Measurements from ENCODE around the gene ACTA1.
A peak's percentile ranks its signal among the peaks of the same experiment; 100 is the strongest.
"Not testable (repeated sequence)": the region's sequence is repeated elsewhere in the genome, so short reads cannot be mapped to it uniquely, and the experiment has no call there.

The ACTA1 gene

GRCh38 chr1:229434005-229434640 is at the start of gene ACTA1:
Gene ACTA1 (minus strand): TSS chr1:229434094. CDS start chr1:229433115, 979 bp downstream.
- DNase-seq: no peak

- DNase-seq: no peak
These were observed 48.6 kb upstream of the ACTA1 start for GRCh38 chr1:229482511-229482910.

DNA sequence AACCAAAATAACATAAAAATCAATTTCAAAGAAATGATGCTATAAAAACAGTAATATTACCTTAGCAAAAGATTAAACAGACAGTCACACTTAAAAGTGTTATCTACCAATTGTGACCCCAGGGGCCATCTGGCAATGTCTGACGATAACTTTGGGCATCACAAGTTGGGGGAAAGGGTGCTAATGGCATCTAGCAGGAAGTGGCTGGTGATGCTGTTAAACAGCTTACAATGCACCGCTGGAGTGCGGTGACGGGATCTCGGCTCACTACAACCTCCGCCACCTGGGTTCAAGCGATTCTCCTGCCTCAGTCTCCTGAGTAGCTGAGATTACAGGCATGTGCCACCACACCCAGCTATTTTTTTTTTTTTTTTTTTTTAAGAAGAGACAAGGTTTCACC is 46.6 kb upstream of the ACTA1 start:
- no peak for DNase-seq

GRCh38 chr1:229479660-229480399 is 45.9 kb upstream of the ACTA1 start:
- DNase-seq: no peak

- DNase-seq: no peak
These were observed 45.0 kb upstream of the ACTA1 start for GRCh38 chr1:229478852-229479251.

- not testable (repeated sequence) for DNase-seq
These were observed 42.0 kb upstream of the ACTA1 start for GRCh38 chr1:229475859-229476258.

DNA sequence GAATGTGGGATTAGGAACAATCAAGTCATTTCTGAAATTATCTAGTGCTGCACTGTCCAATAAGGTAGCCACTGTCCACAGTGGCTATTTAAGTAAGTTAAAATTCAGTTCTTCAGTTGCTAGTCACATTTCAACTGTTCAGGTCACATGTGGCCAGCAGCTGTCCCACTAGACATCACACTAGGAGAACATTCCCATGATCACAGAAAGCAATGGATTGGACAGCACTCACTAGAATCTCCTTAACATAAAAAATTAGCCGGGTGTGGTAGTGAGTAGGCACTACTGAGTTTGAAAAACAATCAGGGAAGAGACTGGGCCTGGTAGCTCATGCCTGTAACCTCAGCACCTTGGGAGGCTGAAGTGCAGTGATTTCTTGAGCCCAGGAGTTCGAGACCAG is 40.6 kb upstream of the ACTA1 start:
- no peak for DNase-seq

DNA sequence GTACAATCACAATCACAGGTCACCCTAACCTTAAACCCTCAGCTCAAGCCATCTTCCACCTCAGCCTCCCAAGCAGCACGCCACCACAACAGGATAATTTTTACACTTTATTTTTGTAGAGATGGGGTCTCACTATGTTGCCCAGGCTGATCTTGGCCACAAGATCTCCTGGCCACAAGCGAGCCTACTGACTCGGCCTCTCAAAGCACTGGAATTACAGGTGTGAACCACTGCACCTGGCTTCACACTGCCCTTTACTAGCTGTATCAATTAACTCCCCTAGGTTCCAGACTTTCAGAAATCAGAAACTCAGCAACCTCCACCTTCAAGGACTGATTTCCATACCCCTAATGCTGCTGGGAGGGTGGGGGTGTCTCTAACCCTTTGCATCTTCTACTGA is 37.3 kb upstream of the ACTA1 start:
- DNase-seq: no peak

DNA sequence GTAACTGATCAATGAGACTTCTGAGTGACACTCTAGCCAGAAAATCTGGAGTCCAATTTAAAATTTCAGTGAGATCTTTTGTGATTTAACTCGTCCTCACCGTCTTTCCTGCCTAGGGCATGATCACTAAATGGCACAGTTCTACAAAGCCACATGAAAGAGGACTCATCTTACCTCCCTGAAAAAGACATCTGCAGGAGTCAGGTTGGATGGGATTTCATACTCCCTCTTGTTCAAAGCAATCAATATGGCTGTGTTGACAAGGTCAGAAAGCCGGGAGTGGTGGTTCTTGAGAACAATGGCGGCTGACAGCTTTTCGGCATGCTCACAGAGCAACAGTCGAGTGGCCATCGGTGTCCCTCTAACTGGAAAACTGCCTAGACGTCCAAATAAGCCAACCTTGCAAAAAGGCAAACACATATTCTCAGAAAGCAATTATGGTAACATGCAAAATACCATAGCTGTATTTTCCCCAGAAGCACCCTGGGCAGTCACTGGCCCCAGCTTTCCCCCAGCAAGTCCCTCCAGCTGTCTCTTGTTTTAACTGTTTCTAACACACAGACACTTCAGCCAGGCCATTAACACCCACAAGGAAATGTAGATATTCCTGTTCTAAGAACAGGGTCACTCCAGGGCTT is 36.6 kb upstream of the ACTA1 start:
- DNase-seq: no peak

- no peak for DNase-seq
These were observed 33.0 kb upstream of the ACTA1 start for GRCh38 chr1:229466887-229467286.

DNA sequence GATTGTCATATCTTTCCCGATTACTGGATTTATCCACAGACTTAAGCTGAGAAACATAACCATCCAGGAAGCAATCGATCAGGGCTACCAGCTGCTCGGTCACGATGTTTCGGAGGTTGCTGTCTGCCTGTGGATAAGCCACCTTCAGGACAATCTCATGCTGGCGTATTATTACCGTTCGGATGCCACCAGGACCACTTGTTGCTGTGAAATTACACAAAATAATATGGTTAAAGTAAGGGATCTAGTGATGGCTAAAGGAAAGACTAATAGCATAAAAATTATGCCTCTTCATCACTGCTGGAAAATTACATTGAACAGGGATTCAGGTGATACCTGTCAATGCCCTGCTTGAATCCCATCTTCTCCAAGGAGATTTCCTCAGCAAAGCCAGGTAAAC is 30.8 kb upstream of the ACTA1 start:
- no peak for DNase-seq

DNA sequence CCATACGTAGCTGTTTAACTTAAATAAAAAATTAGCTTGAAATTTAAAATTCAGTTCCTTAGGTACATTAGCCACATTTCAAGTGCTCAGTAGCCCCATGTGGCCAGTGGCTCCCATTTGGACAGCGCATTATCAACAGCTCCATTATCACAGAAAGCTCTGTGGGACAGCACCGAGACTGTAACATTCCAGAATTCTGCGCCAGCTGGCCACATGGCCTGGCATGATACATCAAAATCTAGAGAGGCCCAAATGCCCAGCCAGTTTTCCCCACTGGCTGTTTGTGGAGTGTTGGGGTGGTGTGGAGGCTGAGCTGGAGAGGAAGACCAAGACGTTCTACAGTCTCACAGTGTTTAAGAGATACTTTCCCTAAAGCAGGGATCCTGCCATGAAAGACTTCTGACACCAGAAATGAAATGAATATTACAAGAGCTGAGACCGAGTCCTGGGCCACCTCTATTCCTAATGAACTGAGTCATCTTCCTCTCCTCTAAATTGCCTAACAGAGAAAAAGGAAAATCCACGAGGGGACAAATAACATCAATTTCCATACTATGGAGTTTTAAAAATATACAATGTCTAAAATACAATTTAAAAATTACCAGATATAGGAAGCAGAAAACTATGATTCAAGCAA is 27.3 kb upstream of the ACTA1 start:
- no peak for DNase-seq

DNA sequence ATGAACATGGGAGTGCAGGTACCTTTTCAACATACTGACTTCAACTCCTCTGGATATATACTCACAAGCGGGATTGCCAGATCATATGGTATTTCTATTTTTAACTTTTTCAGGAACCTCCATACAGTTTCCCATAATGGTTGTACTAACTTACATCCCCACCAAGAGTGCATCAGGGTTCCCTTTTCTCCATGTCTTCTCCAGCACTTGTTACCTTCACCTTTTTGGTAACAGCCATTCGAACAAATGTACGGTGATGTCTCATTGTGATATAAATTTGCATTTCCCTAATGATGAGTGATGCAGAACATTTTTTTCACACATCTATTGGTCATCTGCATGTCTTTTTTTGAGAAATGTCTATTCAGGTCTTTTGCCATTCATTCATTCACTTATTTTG is 25.9 kb upstream of the ACTA1 start:
- DNase-seq: no peak

DNA sequence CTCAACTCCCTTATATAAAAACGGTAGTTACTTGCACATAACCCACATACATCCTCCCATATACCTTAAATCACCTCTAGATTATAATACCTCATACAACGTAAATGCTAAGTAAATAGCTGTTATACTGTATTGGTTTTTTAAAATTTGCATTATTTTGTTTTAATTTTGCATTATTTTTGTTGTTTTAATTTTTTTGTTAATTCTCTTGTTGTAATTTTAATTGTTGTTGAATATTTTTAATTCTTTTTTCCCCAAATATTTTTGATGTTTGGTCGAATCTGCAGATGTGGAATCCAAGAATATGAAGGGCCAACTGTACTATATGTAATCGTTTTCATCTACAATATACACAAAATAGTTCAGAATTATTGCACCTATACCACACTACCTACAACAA is 23.5 kb upstream of the ACTA1 start:
- no peak for DNase-seq

DNA sequence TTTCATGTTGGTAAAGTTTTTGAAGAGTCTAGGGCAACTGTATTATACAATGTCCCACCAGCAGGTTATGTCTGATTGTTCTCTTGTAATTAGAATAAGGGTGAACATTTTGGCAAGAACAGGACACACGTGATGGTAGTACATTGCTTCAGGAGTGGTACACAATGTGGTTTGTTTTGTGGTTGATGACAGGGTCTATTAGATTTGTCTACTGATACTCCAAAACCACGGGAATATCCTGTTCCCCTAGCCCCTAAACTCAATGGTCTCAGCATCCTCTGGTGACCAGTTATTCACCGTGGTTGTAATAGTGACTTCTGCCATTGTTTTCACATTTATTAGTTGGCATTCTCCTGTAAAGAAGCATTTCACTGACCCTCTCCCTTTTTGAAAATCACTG is 22.1 kb upstream of the ACTA1 start:
- DNase-seq: no peak

DNA sequence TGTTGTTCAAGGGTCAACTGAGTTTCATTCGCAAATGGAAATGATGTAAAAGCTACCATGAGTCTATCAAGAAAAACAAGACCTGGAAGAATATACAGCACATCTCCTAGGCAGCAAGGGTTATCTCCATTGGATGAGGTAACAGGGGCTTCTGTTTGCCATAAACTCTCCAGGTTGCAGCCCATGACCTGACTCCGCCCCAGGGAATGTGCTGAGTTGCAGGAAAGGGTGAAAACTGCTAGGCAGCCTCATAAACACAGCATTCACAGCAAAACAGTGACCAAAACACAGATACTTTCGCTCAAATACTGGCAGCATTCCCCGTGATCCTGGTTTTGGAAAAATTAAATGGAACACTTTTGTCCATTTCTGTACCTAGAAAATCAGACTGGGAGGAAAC is 20.2 kb upstream of the ACTA1 start:
- DNase-seq: no peak

DNA sequence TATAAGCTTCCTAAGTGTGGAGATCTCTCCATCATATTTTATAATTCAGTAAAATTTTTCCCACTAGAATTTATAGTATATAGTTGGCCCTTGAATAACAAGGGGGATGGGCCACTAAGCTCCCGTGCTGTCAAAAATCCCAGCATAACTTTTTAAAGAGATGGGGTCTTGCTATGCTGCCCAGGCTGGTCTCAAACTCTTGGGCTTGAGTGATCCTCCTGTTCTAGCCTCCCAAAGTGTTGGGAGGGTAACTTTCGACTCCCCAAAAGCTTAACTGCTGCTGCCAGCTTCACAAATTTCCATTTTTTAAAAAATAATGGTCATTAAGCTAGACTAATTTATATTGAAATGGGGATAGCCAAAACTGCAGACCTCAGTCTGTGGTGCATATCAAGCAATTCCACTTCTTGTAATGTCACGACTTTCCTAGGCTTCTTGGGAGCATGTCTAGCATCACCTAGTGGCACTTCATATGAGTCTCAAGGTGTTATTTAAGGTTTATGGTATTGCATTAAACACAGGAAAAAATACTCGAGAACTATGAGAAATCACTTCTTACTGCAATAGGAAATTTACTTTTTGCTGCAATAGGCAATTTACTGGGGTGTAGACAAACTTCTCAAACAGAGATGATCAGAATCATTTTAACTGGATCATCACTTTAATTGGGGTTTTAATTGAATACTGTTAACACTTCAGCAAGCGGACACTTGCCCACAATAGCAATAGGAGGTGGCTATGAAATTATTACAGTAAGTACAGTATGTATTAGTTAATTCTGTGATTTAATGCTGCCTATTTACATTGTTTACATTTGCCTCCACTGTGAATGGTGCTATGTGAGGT is 19.3 kb upstream of the ACTA1 start:
- DNase-seq: peak; percentile 28

- DNase-seq: no peak
These were observed 15.0 kb upstream of the ACTA1 start for GRCh38 chr1:229448845-229449244.

- DNase-seq: no peak
These were observed 14.5 kb upstream of the ACTA1 start for GRCh38 chr1:229448354-229448753.

DNA sequence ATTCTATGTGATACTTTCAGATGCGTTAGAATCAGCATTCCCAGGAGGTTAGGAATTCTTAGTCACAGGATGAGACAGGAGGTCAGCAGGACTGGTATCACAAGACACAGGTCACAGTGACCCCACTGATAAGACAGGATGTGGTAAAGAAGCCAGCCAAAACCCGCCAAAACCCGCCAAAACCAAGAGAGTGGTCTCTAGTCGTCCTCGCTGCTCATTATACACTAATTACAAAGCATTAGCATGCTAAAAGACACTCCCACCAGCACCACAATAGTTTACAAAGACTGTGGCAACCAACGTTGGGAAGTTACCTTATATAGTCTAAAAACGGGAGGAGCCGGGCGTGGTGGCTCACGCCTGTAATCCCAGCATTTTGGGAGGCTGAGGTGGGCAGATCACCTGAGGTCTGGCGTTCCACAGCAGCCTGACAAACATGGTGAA is 13.9 kb upstream of the ACTA1 start:
- no peak for DNase-seq

- no peak for DNase-seq
These were observed 11.9 kb upstream of the ACTA1 start for GRCh38 chr1:229445828-229446227.

- DNase-seq: no peak
These were observed 7.1 kb upstream of the ACTA1 start for GRCh38 chr1:229440851-229441537.

All from NCI-H2081 treated with DMSO at 0.1 percent for 48 hours (cell line).